Thymus (tissue), 11 donors: ENCODE measurements around the gene SHTN1. TPM values are rescaled to one million over a fixed set of nuclear protein-coding genes. Genes with fewer than 3 reads are reported as not detected.

Source experiments
- DNase-seq, 9 donors: peaks; one replicate each; pipeline ENCODE4 v3.0.0-alpha.2; 2013; ENCODE audit warnings: low spot score in 9 of 9, low read depth in 6 of 9, missing footprints in 1 of 9
- H3K27ac ChIP-seq, 2 donors: one replicate each; pipeline ENCODE4 v1.5.1; 2013; ENCODE audit warnings: control low read depth in 1 of 2, low read depth in 1 of 2, low read length in 1 of 2, mild to moderate bottlenecking in 1 of 2, moderate library complexity in 1 of 2
- H3K27me3 ChIP-seq, 2 donors: one replicate each; pipeline ENCODE4 v1.5.1; 2013; ENCODE audit warnings: low read length in 1 of 2; ENCODE audit not compliant: control insufficient read depth in 2 of 2, insufficient read depth in 1 of 2
- H3K36me3 ChIP-seq, 2 donors: one replicate each; pipeline ENCODE4 v1.5.1; 2013; ENCODE audit warnings: low read length in 1 of 2, mild to moderate bottlenecking in 1 of 2, moderate library complexity in 1 of 2; ENCODE audit not compliant: control insufficient read depth in 2 of 2, insufficient read depth in 2 of 2
- H3K4me1 ChIP-seq, 2 donors: one replicate each; pipeline ENCODE4 v1.5.1; 2013; ENCODE audit warnings: low read length in 2 of 2; ENCODE audit not compliant: control insufficient read depth in 2 of 2, insufficient read depth in 2 of 2
- H3K4me3 ChIP-seq, 2 donors: one replicate each; pipeline ENCODE4 v1.5.1; 2013; ENCODE audit warnings: low read length in 2 of 2, control low read depth in 1 of 2, mild to moderate bottlenecking in 1 of 2
- H3K9me3 ChIP-seq, 2 donors: one replicate each; pipeline ENCODE4 v1.5.1; 2013; ENCODE audit warnings: low read length in 1 of 2, mild to moderate bottlenecking in 1 of 2; ENCODE audit not compliant: control insufficient read depth in 2 of 2, insufficient read depth in 1 of 2
- WGBS: extraction: QIAGEN DNeasy Blood & Tissue Kit; methylation state at CpG from one replicate; pipeline ENCODE4 v1.1.7; 2013; 5-methylcytosine and 5-hydroxymethylcytosine counted together
- polyA plus RNA-seq: library from polyadenylated mRNA; stranded (reverse); fragments of 200-250 nt; gene quantifications from one replicate; pipeline ENCODE4 v1.2.3, GENCODE V29; 2013
- total RNA-seq: library from RNA; stranded (reverse); fragments of 120-200 nt; gene quantifications from one replicate; pipeline ENCODE4 v1.2.4, GENCODE V29; 2013
- donor health status: healthy.

SHTN1 gene
- total and polyA plus RNA-seq, 2 donors, result 5.8 to 23.0 TPM

GRCh38 chr10:116992183-116992582 is 12.8 kb downstream of the SHTN1 start:
- no peaks in the 10 kb centered on the region for H3K36me3 ChIP-seq
- WGBS, result 91% methylated on average over 1 of the region's 1 CpG
- H3K27me3 ChIP-seq, result no peaks in the 10 kb centered on the region
- no peak overlapping the region for H3K4me3 ChIP-seq
- no peaks in the 10 kb centered on the region for H3K9me3 ChIP-seq
- DNase-seq, result no peak
- no peaks in the 10 kb centered on the region for H3K4me1 ChIP-seq
- H3K27ac ChIP-seq, result no peak overlapping the region

- Histone ChIP-seq H3K4me1 (no peaks in the 10 kb centered on the region), H3K9me3 (no peaks in the 10 kb centered on the region), H3K27ac (no peak overlapping the region), H3K4me3 (no peak overlapping the region), H3K36me3 (no peaks in the 10 kb centered on the region), H3K27me3 (no peaks in the 10 kb centered on the region)
- no peak for DNase-seq
- 92% methylated on average over 3 of the region's 3 CpGs for WGBS
Measured at GRCh38 chr10:116990276-116990800, 14.6 kb downstream of the SHTN1 start.

GRCh38 chr10:116989439-116989838 is 15.5 kb downstream of the SHTN1 start:
- 87% methylated on average over 4 of the region's 4 CpGs for WGBS
- DNase-seq, result no peak
- no peaks in the 10 kb centered on the region for H3K9me3 ChIP-seq
- no peaks in the 10 kb centered on the region for H3K27me3 ChIP-seq
- no peak overlapping the region for H3K27ac ChIP-seq
- H3K36me3 ChIP-seq, result no peaks in the 10 kb centered on the region
- H3K4me1 ChIP-seq, result no peaks in the 10 kb centered on the region
- H3K4me3 ChIP-seq, result no peak overlapping the region

- H3K4me1 ChIP-seq, result no peaks in the 10 kb centered on the region
- no peak for DNase-seq
- H3K27me3 ChIP-seq, result no peaks in the 10 kb centered on the region
- no peak overlapping the region for H3K4me3 ChIP-seq
- H3K36me3 ChIP-seq, result no peaks in the 10 kb centered on the region
- H3K27ac ChIP-seq, result no peak overlapping the region
- no peaks in the 10 kb centered on the region for H3K9me3 ChIP-seq
Measured at GRCh38 chr10:116988311-116988710, 16.7 kb downstream of the SHTN1 start.

DNA sequence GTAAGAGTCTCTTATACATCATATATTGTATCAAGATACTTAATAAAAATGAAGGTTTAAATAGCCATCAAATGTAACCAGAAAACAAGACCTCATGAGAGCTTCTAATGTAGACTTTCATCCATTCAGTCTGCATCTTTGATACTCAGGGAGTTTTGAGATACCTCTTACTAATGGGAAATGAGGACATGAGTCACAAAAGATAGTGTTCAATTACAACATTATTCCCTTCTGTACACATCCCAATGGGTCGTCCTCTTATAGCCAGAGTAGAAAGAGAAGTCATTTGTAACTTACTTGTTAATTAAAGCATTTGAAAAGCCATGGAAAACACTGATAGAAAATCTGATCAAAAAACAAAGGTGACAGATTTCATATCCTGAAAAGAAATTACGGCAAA is 19.4 kb downstream of the SHTN1 start:
- Histone ChIP-seq H3K4me1 (no peaks in the 10 kb centered on the region), H3K27ac (no peak overlapping the region), H3K4me3 (no peak overlapping the region), H3K36me3 (no peaks in the 10 kb centered on the region), H3K27me3 (no peaks in the 10 kb centered on the region), H3K9me3 (no peaks in the 10 kb centered on the region)
- WGBS, result 93% methylated on average over 2 of the region's 2 CpGs
- DNase-seq, result no peak

GRCh38 chr10:116984202-116984990 is 20.6 kb downstream of the SHTN1 start:
- no peak overlapping the region for H3K27ac ChIP-seq
- no peak overlapping the region for H3K4me3 ChIP-seq
- no peaks in the 10 kb centered on the region for H3K4me1 ChIP-seq
- H3K36me3 ChIP-seq, result no peaks in the 10 kb centered on the region
- 95% methylated on average over 3 of the region's 3 CpGs for WGBS
- no peaks in the 10 kb centered on the region for H3K9me3 ChIP-seq
- H3K27me3 ChIP-seq, result no peaks in the 10 kb centered on the region
- no peak for DNase-seq

GRCh38 chr10:116980041-116980440 is 24.9 kb downstream of the SHTN1 start:
- Histone ChIP-seq H3K27me3 (no peaks in the 10 kb centered on the region), H3K27ac (no peak overlapping the region), H3K4me1 (no peaks in the 10 kb centered on the region), H3K4me3 (no peak overlapping the region), H3K9me3 (no peaks in the 10 kb centered on the region), H3K36me3 (no peaks in the 10 kb centered on the region)
- WGBS, result 90% methylated on average over 3 of the region's 3 CpGs
- no peak for DNase-seq

DNA sequence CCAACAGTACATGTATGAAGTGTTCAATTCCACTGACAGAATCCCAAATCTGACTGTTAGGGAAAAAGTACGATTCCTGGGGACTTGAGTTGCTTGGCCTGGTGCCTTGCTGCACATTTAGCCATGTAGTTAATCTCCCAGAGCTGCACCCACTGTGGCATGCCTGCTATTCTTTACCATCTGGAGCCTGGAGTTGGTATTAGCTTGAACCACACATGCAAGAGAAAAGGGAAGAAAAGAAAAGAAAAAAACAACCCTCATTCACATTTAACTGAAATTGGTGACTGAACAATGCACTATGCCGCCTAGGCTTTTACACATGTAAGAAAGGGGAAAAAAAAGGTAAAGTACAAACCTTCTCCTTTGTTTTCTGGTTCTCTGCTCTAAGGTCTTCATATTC is 26.1 kb downstream of the SHTN1 start:
- no peaks in the 10 kb centered on the region for H3K36me3 ChIP-seq
- DNase-seq, result no peak
- H3K4me3 ChIP-seq, result no peak overlapping the region
- H3K9me3 ChIP-seq, result no peaks in the 10 kb centered on the region
- 96% methylated on average over 2 of the region's 2 CpGs for WGBS
- H3K27ac ChIP-seq, result no peak overlapping the region
- H3K4me1 ChIP-seq, result no peaks in the 10 kb centered on the region
- no peaks in the 10 kb centered on the region for H3K27me3 ChIP-seq

GRCh38 chr10:116974456-116975005 is 30.5 kb downstream of the SHTN1 start:
- peak in 2 of 9 donors; percentile 0 to 6 for DNase-seq
- no peaks in the 10 kb centered on the region for H3K36me3 ChIP-seq
- no peaks in the 10 kb centered on the region for H3K4me1 ChIP-seq
- no peak overlapping the region for H3K27ac ChIP-seq
- H3K27me3 ChIP-seq, result no peaks in the 10 kb centered on the region
- no peak overlapping the region for H3K4me3 ChIP-seq
- H3K9me3 ChIP-seq, result no peaks in the 10 kb centered on the region
- 85% methylated on average over 5 of the region's 5 CpGs for WGBS
